ENCODE results near the gene SEPTIN2.
"Not testable (repeated sequence)": the region's sequence is repeated elsewhere in the genome, so short reads cannot be mapped to it uniquely, and the experiment has no call there.

SEPTIN2 gene

DNA sequence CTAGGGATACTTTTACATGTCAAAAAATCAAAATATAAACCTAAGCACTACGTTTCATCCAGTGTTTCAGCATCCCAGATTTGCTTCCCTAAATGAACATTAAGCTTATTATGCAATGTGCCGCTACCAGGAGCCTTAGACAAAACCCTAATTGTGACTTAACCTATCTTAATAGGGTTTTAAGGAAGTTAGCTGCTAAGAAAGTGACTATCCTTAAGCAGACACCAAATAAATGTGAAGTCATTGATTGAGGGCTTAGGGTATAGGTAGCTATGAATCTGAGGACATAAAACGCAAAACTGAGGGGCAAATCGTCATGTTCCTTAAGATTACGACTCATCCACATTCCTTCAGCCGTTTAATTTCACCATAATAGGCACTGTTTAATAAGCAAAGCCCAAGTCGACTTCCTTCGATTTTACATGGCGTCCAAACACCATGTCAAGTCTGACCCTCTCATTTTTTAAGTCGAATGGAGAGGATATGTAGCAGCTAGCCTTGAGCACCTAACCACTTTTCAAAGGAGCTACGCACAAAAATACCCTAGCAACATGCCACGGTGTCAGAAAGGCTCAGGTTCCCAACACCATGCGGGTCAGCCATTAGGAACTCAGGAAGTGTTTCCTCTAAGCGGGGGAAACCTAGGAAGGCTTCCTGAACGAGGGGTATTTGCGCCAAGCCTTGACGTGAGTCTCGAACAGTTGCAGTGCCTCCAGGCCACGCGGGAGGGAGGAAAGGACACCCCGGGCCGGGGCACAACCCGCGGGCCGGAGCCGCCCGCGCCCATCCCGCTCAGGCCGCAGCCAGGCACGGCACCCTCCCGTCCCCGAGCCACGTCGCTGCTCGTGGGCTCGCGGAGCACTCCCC, 1.3 kb upstream of the SEPTIN2 start:
- no peak for DNase-seq (ENCODE audit: low spot score)

DNA sequence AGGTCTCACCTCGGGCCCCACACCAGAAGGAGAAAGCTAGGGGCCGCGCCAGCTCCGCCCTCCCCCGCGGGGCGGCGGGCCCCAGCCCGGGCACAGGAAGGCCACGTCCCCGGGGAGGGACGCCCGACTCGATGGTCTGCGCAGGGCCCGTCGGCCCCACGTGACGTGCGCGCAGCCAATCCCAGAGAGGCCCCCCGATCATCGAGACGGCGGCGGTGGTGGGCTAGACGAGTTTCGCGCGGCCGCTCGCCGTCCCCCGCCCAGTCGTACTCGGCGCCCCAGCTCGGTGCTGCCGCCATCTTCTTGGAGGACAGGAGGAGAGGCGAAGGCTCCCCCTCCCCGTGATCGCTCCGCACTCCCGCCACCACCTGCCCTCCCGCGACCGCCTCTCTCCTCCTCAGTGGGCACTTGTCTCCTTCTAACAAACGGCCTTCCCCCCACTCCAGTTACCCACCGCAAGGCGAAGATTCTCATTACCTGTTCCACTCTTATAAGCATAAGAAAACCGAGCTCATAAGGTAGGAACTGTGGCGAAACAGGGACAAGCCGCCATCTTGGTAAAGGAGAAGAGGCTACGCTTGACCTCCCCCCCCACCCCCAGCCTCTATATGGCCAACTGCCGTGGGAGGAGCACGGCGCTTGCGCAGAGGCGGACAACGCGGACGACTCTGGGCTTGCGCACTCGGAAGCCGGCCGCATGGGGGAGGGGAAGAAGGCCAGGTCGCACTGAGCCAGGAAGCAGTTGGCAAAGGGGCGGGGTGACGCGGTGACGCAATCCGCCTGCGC, 439 bp upstream of the SEPTIN2 start, which contains the start of gene HDLBP:
Gene HDLBP (minus strand): TSS at position 580 of the 786 bp plus-strand sequence. CDS start 48,803 bp downstream, outside the sequence.
- DNase-seq (ENCODE audit: low spot score), result peak; percentile 99

DNA sequence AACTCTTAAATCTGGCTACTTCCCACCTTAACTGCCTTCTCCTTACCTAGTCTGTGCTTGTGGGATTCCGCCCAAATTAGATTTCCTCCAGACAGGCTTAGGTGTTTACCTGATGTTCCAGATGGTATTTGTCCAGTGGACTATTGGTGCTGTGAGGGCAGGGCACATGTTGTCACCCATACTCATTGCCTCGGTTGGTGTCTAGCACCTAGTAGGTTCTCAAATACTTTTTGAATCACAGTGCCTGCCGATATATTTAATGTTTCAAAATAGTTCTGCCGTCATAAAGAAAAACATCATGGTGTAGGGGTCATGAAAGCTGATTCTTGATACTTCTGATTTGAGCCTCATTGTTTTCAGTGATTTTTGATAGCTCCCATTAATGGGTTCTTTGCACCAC, 1.1 kb downstream of the SEPTIN2 start:
- DNase-seq (ENCODE audit: low spot score), result no peak

DNA sequence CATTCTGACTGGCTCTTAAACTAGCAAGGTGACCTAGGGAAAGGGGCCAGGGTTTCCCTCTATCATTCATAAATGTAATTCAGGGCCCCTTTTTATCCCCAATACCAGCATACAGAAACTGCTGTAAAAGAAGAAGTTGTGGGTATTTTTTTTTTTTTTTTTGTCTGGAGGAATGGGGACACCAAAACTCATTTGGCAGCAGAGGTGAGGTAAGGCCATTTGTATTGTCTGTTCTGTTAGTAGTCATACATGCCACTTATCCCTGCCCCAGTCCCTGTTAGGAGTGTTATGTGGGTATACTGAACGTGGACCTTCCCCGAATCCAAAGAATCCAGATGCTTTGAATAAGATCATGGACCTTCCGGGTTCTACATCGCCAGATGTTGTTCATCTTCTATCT, 1.7 kb downstream of the SEPTIN2 start:
- no peak for DNase-seq (ENCODE audit: low spot score)

DNA sequence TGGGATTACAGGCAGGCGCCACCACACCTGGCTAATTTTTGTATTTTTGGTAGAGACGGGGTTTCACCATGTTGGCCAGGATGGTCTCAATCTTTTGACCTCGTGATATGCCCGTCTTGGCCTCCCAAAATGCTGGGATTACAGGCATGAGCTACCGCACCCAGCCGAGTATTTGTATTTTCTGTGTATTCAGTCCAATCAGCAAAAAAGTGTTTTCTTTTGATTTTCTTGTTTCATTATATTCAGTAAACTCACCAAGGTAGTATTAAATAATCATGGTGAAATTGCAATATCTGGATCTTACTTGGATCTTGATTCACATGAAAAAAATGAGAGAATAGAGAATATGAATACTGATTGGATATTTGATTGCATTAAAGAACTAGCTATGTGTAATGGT, 3.1 kb downstream of the SEPTIN2 start:
- not testable (repeated sequence) for DNase-seq (ENCODE audit: low spot score)

DNA sequence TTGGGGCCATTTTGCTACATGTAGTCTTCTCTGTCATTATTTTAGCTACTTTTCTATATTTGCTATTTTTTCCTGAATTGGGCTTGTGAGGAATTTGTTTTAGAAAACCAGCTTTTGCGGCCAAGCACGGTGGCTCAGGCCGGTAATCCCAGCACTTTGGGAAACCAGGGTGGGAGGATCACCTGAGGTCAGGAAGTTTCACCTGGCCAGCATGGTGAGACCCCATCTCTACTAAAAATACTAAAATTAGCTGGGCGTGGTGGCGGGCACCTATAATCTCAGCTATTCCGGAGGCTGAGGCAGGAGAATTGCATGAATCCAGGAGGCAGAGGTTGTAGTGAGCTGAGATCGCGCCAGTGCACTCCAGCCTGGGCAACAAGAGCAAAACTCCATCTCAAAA, 4.7 kb downstream of the SEPTIN2 start:
- DNase-seq (ENCODE audit: low spot score), result no peak

DNA sequence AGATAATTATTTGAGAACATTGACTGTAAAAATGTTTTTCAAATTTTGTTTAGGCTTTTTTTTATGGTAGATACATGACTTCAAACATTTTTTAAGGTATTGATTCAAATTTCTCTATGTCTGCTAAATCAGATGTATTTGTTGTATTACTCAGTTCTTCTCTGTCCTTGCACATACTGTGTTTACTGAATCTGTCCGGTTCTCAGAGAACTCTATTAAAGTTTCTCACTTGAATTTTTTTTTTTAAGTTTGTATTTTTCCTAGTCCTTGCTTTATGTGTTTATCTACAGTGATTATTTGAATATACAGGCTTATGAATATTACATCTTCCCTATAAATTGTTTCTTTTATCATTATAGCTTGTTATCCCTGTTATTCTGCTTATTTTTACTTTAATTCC, 5.3 kb downstream of the SEPTIN2 start:
- DNase-seq (ENCODE audit: low spot score), result no peak

DNA sequence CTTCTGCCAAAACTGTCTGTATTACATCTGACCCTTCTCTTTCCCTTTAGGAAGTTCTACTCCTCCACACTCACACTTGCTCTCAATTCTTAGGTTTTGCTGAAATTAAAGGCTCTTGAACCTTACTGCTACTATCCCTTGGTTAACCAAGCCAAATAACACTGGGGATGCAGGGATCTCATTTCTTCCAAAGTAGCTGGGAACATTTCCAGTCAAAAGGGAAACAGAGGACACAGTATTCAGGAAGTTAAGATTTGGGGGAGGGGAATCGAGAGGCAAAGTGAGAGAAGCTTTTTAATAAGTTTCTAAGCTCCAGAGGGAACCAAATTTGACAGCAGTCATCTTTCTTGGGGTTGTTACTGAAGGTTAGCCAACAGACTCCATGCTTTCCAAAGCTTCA, 6.2 kb downstream of the SEPTIN2 start:
- no peak for DNase-seq (ENCODE audit: low spot score)

DNA sequence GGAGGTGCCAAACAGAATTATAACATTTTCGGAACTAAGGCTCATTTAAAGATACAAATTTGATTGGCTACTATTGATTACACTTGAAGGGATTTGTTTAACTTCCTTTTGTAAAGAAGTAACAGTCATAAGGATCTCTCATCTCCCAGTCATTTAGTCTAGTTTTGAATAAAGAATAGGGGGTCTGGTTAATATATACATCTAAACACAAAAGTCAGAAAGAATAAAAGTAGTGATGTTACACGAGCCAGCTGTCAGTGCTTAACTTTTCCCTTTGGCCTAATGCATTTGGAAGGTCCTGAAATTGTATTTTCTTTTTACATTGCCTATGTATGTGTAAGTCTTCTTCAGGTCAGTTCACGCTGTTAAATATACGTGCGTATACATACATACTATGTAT, 8.1 kb downstream of the SEPTIN2 start:
- DNase-seq (ENCODE audit: low spot score), result no peak

DNA sequence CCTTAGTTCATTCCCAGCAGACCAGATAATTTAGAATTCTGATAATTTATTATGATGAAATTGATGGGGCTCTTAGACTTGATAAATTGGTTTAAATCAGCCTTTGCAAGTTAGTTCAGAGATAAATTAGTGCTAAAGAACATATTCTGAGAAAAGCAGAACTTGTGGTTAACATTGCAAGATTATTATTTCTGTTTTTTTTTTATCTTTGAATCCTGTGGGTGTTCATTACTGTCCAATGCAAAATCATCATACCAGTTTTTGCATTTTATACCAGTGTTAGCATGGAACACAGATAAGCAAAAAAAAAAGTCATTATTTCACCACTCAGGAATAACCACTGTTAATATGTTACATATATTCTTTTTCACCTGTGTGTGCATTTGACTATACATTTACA, 9.1 kb downstream of the SEPTIN2 start:
- no peak for DNase-seq (ENCODE audit: low spot score)

DNA sequence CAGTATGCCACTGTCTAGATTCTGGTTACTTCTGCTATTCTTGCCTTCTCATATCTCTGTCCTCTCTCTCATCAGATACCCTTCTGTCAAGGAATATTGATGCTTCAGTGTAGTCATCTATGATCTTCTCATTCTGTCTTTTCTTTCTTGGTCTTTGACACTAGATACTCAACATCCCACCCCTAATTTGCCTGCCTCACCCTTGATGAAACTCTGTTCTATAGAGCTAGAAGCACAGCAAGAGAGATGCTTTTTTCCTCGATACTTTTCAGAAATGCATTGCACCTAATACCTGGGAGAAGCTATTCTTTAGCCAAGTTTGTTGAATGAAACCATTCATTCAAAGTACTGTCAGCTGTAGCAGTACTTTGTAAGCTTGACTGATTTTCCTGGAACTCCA, 9.5 kb downstream of the SEPTIN2 start:
- no peak for DNase-seq (ENCODE audit: low spot score)

DNA sequence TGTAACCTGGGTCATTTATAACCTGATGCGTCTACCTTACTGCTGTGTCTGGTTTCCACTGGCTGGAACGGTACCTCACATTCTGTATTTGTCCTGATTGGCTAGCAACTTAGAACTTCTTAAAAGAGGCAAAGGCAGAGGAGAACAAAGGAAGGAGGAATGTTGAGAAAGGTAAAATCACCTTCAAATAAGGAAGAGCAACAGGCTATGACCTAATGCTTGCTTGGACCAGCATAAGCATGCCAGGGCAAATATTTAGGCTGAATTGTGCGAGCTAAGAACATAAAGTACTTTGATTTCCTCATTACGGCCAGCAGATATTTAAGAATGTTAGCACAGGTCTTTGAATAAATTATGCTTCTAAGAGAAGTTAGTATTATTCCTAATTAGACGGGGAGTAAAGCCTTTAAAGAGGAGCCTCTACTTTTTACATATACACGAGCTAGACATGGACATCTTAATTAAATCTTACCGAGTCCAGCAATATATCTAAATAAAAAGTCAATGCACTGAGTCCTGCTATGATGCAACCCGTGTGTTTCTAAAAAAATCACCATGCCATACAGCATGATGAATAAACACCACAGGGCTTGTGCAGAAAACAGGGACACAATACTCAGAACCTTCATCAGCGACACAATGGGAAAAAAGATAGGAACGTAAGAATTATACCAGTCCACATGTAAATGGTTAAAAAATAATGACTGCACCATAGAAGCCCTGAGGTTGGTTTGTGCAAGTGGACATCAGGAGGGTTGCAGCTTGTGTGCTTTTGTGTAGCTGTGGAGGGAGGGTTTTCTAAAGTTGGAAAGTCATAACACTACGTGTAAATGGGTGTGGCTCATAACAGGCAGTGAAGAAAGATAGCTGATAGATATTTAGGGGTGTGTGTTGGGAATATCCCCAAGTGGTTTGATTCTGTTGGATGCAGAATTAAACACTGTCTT, 14.2 kb downstream of the SEPTIN2 start:
- no peak for DNase-seq (ENCODE audit: low spot score)

DNA sequence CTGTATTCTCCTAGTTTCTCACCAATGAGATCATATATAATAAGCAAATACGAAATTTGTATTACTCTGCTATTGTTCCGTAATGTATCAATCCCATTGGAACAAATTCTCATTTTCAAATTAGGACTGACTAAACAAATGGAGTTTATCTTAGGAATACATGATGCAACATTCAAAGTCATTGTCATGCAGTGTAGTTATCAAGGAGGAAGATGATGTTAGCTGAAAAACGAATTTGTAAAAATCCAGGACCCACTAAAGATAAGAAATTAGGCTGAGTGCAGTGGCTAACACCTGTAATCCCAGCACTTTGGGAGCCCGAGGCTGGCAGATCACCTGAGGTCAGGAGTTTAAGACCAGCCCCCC, 14.9 kb downstream of the SEPTIN2 start:
- no peak for DNase-seq (ENCODE audit: low spot score)

DNA sequence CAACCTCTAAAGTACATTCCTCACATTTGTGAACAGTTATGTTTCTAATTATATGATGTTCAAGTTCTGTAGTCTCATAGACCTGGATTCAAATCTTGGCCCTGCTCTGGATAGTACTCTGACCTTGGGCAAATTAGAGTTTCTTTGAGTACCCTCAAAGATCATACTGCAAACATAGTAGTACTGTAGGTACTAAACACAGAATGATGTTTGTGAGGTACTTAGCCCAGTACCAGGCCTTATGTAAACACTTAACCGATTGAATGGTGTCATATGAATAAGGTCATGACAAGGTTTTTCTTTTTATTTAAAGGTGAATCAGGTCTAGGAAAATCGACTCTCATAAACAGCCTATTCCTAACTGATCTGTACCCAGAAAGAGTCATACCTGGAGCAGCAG, 19.1 kb downstream of the SEPTIN2 start:
- no peak for DNase-seq (ENCODE audit: low spot score)

DNA sequence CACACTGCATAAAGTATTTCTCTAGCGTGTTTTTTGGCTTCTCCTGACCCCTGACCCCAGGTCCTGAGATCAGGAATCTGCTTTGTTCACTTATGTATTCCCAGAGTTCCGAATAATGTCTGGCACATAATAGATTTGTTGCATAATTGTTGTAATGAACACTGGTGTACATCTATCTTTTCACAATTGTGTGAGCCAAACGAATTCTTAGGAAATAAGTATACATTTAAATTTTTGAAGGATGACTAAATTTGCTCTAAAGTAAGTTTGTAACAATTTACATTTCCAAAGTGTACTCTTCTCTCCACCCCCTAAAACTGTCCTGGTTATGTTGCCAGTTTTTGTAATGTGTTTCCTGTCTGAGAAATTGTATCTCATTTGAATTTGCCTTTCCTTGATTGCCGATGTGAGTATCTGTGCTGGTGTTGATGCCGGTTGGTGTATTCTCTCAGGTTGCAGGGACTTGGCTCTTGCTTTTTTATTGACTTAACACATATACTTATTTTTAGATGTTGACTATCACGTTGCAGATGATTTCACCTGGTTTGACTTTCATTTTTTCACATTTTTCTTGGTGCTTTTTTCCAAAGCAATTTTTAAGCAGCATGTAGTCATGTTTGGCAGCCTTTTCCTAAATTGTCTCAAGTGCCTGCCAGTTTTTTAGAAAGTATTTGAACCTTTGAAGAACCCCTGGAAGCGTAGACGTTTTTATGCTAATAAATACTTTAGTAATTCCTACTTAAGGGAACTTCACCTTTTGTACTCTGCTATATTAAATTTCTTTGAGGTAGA, 24.3 kb downstream of the SEPTIN2 start:
- no peak for DNase-seq (ENCODE audit: low spot score)

DNA sequence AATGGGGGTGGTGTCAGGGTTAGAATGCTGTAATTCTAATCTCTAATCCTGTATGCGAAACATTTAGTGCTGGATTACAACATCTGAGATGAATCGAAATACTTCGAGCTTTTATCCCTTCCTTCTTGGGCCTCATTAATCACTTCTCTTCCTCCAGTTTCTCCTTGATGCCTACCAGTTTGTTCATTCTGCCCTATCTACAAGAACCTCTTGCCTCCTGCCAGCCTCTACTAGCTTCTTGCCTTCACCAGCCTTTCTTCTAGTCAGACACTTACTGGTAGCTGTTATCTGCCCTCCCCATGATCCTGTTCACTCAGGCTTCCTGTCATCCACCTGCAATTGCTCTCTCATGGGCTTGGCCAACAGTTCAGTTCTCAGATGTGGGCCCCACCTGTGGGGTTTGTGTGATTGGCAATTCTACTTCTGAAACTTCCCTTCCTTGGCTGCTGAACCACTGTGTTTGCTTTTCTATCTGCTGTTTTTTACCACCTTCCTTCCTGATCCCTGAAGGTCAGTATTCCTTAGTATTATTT, 25.0 kb downstream of the SEPTIN2 start:
- DNase-seq (ENCODE audit: low spot score), result no peak

DNA sequence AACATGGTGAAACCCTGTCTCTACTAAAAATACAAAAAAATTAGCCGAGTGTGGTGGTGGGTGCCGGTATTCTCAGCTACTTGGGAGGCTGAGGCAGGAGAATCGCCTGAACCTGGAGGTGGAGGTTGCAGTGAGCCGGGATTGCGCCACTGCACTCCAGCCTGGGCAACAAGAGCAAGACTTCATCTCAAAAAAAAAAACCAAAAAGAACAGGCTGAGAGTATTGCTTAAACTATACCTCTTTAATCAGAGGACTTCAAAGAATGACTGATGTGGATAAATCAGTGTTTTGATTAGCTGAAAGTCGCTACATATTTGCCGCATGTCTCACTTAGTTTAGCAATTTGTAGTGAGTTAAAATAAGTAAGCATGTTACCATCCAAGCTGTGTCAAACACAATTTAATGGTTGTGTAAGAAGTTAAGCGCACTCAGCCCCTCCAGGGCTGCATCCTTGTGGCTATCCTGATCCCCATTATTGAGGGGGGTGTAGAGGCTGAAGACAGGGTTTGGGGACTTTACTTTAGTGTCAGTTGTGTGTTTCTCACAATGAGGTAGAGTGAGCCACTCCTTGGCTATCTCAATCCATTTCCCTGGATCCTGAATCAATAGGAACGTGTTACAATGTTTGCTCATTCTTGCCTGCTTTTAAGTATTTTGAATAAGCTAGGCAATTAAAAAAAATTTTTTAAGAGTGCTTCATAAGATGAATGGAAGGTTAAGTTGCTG, 29.4 kb downstream of the SEPTIN2 start:
- no peak for DNase-seq (ENCODE audit: low spot score)

DNA sequence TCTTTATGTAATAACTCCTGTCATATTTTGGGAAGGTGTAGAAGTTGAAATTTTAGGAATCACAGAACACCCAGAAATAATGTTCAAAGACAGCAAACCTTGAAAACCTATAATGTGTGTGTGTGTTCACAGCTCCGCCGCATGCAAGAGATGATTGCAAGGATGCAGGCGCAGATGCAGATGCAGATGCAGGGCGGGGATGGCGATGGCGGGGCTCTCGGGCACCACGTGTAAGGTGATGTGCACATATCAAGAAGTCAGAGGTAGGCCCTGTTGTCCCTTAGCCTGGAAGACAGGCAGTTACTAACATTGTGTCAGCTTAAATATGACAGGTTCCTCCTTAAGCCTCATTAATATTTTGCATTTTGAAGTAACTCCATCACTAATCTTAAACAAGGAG, 34.2 kb downstream of the SEPTIN2 start:
- DNase-seq (ENCODE audit: low spot score), result no peak

DNA sequence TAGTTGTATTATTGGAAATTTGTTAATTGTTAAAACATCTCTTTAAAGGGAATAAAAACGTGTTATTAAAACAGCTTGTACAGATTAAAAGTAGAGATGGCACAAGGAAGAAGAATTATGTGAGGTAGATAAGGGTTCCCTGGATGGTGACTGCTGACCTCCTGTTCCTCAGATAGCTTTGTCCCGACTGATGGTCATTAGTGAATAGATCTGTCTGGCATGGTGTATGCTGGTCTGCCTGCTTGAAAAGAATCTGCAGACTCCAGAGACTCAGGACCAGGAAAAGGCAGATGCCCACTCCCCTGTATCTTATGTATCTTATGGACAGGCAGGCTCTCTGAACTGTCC, 34.8 kb downstream of the SEPTIN2 start:
- no peak for DNase-seq (ENCODE audit: low spot score)

DNA sequence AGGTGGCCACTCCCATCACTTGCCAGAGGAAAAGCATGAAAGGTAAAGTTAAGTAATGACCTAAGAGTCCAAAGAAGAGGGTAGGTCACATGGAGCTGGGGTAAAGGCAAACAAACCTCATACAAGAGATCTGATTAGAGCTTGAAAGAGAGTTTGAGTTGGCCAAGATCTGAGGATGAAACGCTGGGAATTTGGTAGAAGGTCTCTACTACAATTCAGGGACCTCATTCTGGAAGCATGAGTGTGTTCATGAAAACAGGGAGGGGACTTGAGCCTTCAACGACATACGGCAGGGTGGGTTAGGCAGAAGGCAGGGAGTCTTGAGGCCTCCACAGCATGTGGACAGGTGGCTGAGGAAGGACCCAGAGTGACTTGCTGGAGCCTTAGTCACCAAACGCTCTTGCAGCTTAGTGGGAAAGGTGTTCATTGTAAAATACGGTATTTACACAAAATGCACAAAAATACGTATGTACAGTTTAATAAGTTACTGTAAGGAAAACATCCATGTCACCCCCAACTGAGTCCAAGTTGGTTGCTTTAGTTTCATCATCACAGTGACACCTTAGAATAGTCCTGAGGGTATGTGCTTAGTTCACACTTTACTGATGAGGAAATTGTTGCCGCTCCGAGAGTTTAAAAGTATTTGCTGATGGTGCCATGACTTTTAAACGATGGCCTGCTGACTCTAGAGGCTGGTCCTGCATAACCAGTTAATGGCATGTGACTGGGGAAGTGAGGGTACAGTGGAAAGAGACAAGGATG, 35.3 kb downstream of the SEPTIN2 start:
- no peak for DNase-seq (ENCODE audit: low spot score)

All from AG20443 (cell line).